Mammary epithelial cell (primary cell): ENCODE results near the gene PIK3R1.

Experiments
- EZH2 ChIP-seq: IDR thresholded peaks from 2 replicates; pipeline ENCODE4 v1.6.1; 2012; ENCODE audit warnings: low read length, inconsistent platforms, borderline replicate concordance
- TF ChIP-seq, protein P1 (sequence below), 2 donors: IDR thresholded peaks in 1 of 2; conservative IDR thresholded peaks in 1 of 2; 2 replicates each; pipeline ENCODE4 v1.5.1; 2011 to 2012; ENCODE audit warnings: inconsistent platforms in 2 of 2, low read length in 2 of 2, mild to moderate bottlenecking in 2 of 2, control low read depth in 1 of 2, low read depth in 1 of 2; ENCODE audit not compliant: insufficient read depth in 1 of 2; ENCODE audit errors: extremely low read depth in 1 of 2

DNA sequence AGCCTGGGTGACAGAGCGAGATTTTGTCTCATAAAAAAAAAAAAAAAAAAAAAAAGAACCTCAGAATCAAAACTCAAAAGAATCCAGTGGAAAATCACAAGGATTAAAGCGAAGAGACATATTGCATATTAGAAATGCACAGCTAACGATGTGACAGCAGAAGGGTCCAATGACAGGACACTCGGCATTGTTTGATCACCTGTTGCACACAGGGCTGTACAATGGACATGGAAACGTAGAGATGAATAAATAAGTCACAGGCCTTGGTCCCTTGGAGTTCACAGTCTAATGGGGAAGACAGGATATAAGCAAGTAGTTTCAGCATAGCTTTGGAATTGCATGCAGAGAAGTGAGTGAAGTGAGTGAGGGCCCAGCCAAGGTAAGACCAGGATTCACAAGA, 25.9 kb upstream of the PIK3R1 start:
- TF ChIP-seq, protein P1, sequence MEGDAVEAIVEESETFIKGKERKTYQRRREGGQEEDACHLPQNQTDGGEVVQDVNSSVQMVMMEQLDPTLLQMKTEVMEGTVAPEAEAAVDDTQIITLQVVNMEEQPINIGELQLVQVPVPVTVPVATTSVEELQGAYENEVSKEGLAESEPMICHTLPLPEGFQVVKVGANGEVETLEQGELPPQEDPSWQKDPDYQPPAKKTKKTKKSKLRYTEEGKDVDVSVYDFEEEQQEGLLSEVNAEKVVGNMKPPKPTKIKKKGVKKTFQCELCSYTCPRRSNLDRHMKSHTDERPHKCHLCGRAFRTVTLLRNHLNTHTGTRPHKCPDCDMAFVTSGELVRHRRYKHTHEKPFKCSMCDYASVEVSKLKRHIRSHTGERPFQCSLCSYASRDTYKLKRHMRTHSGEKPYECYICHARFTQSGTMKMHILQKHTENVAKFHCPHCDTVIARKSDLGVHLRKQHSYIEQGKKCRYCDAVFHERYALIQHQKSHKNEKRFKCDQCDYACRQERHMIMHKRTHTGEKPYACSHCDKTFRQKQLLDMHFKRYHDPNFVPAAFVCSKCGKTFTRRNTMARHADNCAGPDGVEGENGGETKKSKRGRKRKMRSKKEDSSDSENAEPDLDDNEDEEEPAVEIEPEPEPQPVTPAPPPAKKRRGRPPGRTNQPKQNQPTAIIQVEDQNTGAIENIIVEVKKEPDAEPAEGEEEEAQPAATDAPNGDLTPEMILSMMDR (conservative IDR thresholded peaks at IDR 0.05 in 1 of 2, IDR thresholded peaks at IDR 0.05 in 1 of 2; ENCODE audit: extremely low read depth in 1 of 2, insufficient read depth in 1 of 2, low read depth in 1 of 2, low read length in 2 of 2): no peak
- TF ChIP-seq EZH2: no peak
